Myocyte (in vitro differentiated cells): Measurements from ENCODE around the gene BRD4. TPM values are rescaled to one million over a fixed set of nuclear protein-coding genes. Genes with fewer than 3 reads are reported as not detected.

Experiments
- DNase-seq: peaks from one replicate; pipeline ENCODE4 v3.0.0-alpha.2; 2012; ENCODE audit warnings: low read depth
- total RNA-seq: library from RNA; depleted of rRNA; stranded (reverse); fragments of >200 nt; gene quantifications from 2 replicates; pipeline ENCODE4 v1.2.3, GENCODE V29; 2014

BRD4 gene
- total RNA-seq, 1 donor from 2014 or later: 20.7 TPM

- DNase-seq: peak; percentile 88
Measured at GRCh38 chr19:15197275-15197941, 134.9 kb downstream of the BRD4 start.

- peak; percentile 22 for DNase-seq
Measured at GRCh38 chr19:15196360-15197005, 135.9 kb downstream of the BRD4 start.

DNA sequence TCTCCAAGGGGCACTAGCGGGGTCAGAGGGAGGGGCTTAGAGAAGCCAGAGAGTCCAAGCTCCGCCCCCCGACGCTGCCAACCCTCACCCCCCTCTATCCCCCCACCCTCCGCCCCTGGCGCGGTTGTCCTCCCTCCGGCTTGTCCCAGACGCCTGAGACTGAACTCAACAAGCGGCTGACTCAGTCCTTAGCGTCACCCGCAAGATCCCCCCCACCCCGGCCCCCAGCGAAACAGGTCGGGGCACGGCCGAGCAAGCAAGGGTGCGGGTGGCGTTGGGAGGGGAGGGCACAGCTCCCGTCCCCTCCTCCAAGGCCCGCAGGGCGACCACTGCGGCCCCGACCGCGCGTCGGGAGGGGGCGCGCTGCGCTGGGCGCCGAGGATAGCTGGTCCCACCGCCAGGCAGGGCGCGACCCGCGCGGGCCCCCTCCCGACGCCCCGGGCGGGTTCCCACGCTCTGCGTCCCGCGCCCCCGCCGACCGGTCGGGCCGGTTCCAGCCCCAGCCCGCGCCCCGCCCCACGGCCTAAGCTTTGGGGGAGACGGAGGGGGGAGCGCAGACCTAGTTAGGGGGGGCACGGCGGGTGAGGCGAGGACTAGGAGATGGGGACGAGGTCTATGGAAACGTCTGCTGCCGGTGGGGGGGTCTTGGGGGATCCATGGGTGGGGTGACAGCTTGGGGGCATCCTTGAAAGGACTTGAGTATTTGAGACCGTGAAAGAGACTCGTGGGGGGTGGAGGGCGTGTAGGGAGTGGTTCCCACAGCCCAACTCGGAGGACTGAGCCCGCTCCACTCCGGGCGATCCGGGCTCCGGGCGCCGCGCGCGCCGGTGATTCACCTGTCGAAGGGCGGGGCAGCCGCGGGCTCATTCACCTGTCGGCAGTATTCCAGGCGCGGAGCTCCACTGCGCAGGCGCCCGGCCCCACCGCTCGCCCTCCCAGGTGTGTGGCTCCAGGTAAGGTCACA lies 136.7 kb downstream of the BRD4 start:
- DNase-seq: peak; percentile 82

- DNase-seq: peak; percentile 60
Measured at GRCh38 chr19:15194938-15195337, 137.4 kb downstream of the BRD4 start.

DNA sequence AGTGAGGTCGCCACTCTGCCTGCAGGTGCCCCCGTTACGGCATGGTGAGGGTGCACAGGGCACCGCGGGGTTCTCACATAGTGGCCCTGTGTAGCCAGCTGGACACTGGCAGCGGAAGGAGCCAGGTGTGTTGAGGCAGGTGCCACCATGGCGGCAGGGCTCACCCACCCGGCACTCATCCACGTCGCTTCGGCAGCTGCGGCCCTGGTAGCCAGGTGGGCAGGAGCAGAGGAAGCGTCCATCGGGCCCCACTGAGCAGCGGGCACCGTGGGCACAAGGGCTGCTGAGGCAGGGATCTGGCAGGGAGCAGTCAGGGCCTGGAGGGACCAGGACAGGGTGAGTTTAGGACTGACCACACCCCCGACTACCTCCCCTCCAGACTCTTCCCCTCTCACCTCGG lies 140.4 kb downstream of the BRD4 start:
- no peak for DNase-seq

- DNase-seq: no peak
Measured at GRCh38 chr19:15191514-15191913, 140.8 kb downstream of the BRD4 start.

- DNase-seq: no peak
Measured at GRCh38 chr19:15188851-15189250, 143.5 kb downstream of the BRD4 start.

DNA sequence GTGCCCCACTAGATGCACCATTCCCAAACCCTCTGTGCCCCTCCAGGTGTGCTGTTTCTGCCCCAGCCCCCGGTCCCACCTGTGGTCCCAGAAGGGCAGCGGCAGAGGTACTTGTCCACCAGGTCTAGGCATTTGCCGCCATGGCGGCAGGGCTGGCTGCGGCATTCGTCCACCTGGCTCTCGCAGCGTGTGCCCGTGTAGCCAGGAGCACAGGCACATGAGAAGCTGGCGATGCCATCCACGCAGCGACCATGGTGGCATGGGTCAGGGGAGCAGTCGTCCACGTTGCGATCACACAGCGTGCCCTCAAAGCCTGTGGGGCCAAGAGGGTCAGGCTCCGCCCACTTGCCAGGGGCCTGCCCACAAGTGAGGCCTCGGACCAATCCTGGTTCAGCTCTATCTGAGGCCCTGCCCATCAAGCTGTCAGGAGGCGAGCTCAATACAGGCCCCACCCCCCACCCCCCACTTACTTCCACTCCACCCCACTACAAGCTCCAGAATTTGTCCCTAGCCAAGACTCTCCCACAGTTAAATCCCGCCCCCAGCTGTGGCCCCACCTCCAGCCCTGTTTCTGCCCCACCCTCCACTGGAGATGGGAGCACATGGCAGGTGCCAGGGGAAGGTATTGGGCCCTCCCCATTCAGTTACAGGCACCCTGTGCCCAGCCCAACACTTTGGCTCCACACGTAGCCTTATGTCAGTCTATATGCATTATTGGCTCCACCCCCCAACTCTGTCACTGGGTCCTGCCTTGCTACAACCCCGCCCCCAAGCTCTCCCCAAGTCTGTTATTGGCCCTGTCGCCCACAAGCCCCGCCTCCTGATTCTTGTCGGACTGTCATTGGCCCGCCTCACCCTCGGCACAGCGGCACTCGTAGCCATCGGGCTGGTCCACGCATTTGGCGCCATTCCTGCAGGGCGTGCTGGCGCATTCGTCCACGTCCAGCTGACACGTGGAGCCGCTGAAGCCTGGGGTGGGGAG lies 145.0 kb downstream of the BRD4 start:
- DNase-seq: peak; percentile 6

Other genes with a start within 250 kb of the BRD4 start
- gene SYDE1, start 225.1 kb downstream of the BRD4 start, total RNA-seq: 40.4 and 53.4 TPM in 2 replicates
- 76.1 and 159 TPM in 2 replicates for gene NOTCH3, start 131.5 kb downstream of the BRD4 start, total RNA-seq
- gene EPHX3, start 100.1 kb downstream of the BRD4 start, total RNA-seq: 0.16 TPM in 1 of 2 replicates, not detected in the other
- 24.6 and 25.0 TPM in 2 replicates for gene AKAP8, start 47.2 kb upstream of the BRD4 start, total RNA-seq
- gene AKAP8L, start 86.4 kb upstream of the BRD4 start, total RNA-seq: 141 and 143 TPM in 2 replicates
- gene WIZ, start 117.4 kb upstream of the BRD4 start, total RNA-seq: 21.6 and 29.2 TPM in 2 replicates
- not detected in 2 replicates for gene RASAL3, start 132.0 kb upstream of the BRD4 start, total RNA-seq
- gene PGLYRP2, start 147.0 kb upstream of the BRD4 start, total RNA-seq: not detected in 2 replicates
- gene CYP4F22, start 176.0 kb upstream of the BRD4 start, total RNA-seq: not detected in 2 replicates